ENCODE measurements around the gene BPTF.
"Not testable (repeated sequence)": the region's sequence is repeated elsewhere in the genome, so short reads cannot be mapped to it uniquely, and the experiment has no call there.

BPTF gene

DNA sequence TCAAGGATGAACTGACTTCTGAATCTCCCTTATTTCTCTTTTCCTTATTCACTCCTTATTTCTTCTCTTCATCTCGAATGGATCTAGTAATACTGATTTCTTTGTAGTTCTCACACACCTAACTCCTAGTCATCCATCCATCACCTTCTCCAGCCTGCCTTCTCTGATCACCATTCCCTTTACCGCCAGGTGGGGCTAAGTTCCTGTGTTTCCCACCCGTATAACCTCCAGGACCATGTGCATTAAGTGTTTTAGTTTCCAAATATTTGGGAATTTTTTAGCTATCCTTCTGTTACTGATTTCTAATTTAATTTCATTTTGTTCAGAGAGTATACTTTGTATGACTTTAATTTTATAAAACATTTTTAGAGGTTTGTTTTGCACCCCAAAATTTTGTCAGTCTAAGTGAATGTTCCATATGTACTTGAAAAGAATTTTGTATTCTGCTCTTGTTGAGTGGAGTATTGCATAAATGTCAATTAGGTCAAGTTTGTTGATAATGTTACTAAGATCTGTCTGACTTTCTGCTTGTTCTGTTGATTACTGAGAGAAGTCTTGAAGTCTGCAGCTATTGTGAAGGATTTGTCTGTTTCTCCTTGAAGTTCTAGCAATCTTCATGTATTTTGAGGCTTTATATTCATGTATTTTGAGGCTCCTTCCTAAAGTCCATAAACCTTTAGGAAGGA is 8.8 kb downstream of the BPTF start:
- DNase-seq, result no peak

DNA sequence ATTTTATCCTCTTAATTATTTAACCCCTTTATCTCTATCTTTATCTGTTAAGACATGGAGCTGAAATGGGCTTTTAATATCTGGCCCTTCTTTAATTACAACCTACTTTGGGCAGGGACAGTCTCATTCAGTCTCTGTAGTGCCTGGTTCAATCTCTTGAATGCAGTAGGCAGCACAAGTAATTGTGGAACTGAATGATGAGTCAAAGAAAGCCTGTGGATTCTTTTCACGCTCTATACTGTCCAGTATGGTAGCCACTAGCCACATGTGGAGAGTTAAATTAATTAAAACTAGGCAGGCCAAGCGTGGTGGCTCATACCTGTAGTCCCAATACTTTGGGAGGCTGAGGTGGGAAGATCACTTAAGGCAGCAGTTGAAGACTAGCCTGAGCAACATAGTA is 9.3 kb downstream of the BPTF start:
- no peak for DNase-seq

- DNase-seq, result no peak
Measured at GRCh38 chr17:67836205-67836987, 11.1 kb downstream of the BPTF start.

GRCh38 chr17:67837965-67838364 is 12.7 kb downstream of the BPTF start:
- DNase-seq, result no peak

- no peak for DNase-seq
Measured at GRCh38 chr17:67838538-67838937, 13.2 kb downstream of the BPTF start.

GRCh38 chr17:67841992-67842391 is 16.7 kb downstream of the BPTF start:
- no peak for DNase-seq

DNA sequence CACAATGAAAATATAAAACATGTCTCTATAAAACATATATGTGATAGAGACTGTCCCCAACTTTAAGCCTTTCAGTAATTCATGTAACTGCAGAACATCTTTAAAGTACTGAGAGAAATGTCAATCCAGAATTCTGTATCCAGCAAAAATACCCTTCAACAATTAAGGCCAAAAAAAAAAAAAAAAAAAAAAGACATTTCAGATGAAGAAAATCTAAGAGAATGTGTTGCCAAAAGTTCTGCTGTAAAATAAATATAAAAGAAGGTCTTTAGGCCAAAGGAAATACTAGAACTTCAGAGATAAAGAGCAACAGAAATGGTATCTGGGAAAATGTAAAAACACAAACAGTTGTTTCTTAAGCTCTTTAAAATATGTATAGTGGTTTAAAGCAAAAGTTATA is 17.3 kb downstream of the BPTF start:
- DNase-seq, result no peak

- DNase-seq, result no peak
Measured at GRCh38 chr17:67845374-67845773, 20.1 kb downstream of the BPTF start.

- DNase-seq, result peak in 2 of 3 experiments; percentile 73 to 91
Measured at GRCh38 chr17:67848189-67848588, 22.9 kb downstream of the BPTF start.

- not testable (repeated sequence) for DNase-seq
Measured at GRCh38 chr17:67848846-67849245, 23.5 kb downstream of the BPTF start.

DNA sequence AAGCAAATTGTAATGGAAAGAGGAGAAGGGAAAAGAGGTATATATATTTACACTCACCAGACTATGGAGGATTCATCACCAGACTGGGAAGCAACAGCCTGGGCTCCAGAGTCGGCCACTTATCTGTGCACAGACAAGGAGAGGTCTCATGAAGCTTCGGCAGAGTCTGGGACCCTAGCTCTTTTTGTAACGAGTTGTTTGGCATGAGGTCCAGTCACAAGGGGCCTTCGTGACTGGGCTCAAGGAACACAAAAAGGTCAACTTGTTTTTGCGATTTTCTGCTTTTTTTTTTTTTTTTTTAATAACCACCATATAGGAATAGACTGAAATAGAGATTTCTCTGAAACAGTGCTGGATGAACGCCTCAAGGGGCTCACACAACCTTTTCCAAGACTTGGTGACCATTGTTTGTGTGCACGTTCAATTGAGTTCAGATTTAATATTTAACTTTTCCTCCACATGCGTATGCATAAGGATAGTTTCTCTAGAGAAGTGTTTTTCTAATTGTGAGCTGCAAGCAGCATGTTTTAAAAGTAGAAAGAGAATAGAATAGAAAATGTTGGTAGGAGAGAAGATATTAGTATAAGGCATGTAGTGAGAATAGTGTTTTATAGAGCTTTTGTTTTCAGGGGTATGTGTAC is 25.8 kb downstream of the BPTF start:
- DNase-seq, result no peak

GRCh38 chr17:67853703-67854102 is 28.4 kb downstream of the BPTF start:
- no peak for DNase-seq

GRCh38 chr17:67854378-67854777 is 29.1 kb downstream of the BPTF start:
- no peak for DNase-seq

DNA sequence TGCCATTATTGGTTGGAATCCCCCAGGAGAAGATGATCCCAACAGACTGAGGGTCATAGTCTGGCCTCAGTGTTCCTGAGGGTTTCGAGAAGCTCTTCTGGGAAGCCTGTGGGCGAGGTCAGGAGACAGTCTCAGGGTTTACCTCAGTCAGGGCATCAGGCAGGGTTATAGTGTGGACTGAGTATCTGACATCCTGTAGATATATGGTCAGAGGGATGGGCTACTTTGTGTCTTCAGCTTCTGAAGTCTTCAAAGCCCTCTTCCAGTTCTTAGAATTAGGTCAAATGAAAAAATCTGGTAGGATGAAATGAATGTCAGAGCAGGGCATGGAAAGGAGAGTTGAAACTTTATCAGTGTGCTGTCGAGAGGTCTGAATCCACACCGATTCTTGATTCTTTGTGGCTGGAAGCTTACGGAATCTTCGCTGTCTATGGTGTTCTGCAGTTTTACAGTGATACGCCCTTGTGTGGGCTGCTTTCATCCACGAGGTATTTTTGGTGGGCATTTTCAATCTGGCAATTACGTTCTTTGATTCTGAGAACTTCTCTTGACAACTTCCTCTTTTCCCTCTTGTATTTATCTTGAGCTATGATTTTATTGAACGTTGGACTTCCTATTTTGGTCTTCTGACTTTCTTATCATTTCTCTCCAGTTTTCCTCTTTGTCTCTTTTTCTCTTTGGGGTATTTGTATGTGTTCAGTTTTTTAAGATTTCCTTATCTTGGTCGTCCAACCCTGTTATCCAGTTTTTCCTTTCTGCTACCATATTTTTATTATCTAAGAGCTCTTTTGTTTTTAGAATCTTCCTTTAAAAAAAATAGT is 30.4 kb downstream of the BPTF start:
- no peak for DNase-seq

GRCh38 chr17:67856402-67856801 is 31.1 kb downstream of the BPTF start:
- DNase-seq, result not testable (repeated sequence)

DNA sequence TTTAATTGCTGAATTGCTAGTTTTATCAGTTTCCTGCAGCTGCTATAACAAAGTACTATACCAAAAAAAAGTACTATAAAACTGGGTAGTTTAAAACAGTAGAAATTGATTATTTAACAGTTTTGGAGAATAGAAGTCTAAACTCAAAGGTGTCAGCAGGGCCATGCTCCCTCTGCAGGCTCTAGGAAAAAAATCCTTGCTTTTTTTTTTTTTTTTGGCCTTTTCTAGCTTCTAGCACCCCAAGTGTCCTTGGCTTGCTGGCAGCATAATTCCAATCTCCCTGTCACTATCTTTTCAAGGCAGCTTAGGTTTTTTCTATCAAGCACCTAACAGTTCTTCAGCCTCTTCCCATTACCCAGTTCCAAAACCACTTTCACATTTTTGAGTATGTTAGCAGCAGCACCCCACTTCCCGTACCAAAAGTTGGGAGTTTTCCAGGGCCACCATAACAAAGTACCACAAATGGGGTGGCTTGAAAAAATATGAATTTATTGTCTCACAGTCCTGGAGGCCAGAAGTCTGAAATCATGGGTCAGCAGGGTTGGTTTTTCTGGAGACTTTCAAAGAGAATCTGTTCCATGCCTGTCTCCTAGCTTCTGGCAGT is 37.4 kb downstream of the BPTF start:
- no peak for DNase-seq

DNA sequence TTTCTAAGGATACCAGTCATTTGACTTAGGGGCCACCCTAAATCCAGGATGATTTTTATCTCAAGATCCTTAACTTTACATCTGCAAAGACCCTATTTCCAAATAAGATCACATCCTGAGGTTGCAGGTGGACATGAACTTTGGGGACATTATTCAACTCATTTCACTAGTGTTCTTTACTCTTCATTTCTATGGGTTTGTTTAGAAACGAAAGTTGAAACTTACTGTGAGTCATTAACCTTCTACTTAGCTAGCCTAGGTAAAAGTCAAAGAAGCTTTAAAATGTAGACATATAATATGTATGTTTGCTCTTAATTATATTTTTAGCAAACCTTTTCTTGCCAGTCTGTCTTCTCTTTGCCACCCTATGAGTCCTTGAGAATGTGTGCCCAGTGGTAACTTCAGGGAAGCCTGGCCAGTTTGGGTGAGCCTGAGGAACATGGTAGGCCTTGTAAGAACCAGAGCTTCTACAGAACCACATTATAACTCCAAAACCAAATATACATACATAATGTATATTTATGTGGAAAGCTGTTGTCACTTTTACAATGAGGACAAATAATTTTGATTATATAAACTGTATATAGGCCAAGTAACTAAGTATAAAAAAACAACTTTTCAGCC is 38.4 kb downstream of the BPTF start:
- DNase-seq, result no peak

DNA sequence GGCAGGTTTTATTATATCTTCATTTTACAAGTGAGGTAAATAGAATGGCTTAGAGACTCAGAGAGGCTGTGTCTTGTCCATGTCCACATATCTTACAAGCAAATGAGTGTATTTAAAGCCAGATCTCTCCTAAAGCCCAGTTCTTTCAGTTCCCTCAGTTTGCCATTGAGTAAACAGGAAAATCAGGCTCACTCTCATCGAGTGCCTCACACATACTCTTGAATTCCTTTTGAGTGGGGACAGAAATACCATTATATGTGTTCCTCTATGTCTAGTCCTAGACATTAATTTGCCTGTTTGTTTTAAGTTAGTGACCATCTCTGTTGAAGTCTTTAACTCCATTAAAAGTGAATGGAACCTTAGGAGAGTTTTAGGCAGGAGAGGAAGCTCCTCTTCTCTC is 40.1 kb downstream of the BPTF start:
- no peak for DNase-seq

GRCh38 chr17:67867591-67867990 is 42.3 kb downstream of the BPTF start:
- DNase-seq, result no peak

GRCh38 chr17:67868176-67868575 is 42.9 kb downstream of the BPTF start:
- no peak for DNase-seq

- DNase-seq, result no peak
Measured at GRCh38 chr17:67879662-67880061, 54.4 kb downstream of the BPTF start.

DNA sequence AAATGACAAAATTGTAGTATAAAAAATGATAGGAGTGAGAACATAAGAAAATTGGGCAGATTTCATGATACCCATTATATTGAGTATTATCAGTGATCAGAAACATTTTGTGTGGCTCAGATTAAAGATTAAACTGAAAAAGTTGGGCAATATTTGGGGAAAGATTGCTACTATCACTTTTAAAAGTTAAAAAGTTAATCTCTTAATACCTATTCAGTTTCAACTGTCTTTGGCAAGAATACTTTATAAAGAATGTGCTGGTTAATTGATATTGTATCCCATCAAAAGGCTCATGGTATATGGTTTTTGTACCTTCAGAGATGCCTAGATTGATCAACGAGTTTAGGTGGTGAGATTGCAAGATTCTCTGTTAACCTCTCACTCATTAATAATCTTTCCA is 55.8 kb downstream of the BPTF start:
- no peak for DNase-seq
